Epithelial cell of proximal tubule (primary cell): ENCODE data around the gene LAMA1. TPM values are rescaled to one million over a fixed set of nuclear protein-coding genes. Genes with fewer than 3 reads are reported as not detected.

Experiments
- DNase-seq: peaks from one replicate; pipeline ENCODE4 v3.0.0-alpha.2; 2011; ENCODE audit warnings: low read depth
- H3K4me3 ChIP-seq: 2 replicates; pipeline ENCODE4 v1.5.1; 2011; ENCODE audit warnings: low read depth, mild to moderate bottlenecking, low read length
- total RNA-seq: library from RNA; depleted of rRNA; stranded (reverse); fragments of >200 nt; gene quantifications from 2 replicates; pipeline ENCODE4 v1.2.3, GENCODE V29; 2015
- TF ChIP-seq, protein P1 (sequence below): conservative IDR thresholded peaks from 2 replicates; pipeline ENCODE4 v1.5.1; 2012; ENCODE audit warnings: low read depth, mild to moderate bottlenecking, low read length

The LAMA1 gene
- total RNA-seq, 1 donor from 2014 or later: 23.2 TPM

- H3K4me3 ChIP-seq: no peak overlapping the region
- TF ChIP-seq, protein P1, sequence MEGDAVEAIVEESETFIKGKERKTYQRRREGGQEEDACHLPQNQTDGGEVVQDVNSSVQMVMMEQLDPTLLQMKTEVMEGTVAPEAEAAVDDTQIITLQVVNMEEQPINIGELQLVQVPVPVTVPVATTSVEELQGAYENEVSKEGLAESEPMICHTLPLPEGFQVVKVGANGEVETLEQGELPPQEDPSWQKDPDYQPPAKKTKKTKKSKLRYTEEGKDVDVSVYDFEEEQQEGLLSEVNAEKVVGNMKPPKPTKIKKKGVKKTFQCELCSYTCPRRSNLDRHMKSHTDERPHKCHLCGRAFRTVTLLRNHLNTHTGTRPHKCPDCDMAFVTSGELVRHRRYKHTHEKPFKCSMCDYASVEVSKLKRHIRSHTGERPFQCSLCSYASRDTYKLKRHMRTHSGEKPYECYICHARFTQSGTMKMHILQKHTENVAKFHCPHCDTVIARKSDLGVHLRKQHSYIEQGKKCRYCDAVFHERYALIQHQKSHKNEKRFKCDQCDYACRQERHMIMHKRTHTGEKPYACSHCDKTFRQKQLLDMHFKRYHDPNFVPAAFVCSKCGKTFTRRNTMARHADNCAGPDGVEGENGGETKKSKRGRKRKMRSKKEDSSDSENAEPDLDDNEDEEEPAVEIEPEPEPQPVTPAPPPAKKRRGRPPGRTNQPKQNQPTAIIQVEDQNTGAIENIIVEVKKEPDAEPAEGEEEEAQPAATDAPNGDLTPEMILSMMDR: no peak
- no peak for DNase-seq
Measured at GRCh38 chr18:6955304-6955703, 162.3 kb downstream of the LAMA1 start.

DNA sequence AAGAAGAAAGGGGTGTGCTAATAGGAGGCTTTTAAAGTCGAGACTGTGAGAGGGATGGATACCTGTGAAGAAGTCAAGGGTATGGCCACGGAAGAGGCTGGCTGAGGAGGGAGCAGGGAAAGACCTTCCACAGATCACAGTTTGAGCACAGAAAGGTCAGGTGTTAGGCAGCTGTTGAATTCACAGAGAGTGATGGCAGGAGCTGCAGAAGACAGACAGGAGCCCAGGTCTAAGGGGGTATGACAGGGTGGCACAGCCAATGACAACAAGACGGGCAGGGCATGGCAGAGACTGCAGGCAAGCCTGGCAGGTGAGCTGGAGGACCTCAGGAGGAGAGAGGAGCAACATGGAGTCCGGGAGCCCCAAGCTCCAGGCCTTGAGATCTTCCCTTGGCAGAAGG is 163.1 kb downstream of the LAMA1 start:
- TF ChIP-seq, protein P1: no peak
- no peak overlapping the region for H3K4me3 ChIP-seq
- no peak for DNase-seq

- no peak for DNase-seq
- H3K4me3 ChIP-seq: no peak overlapping the region
- TF ChIP-seq, protein P1: no peak
Measured at GRCh38 chr18:6951336-6952090, 166.1 kb downstream of the LAMA1 start.

- no peak overlapping the region for H3K4me3 ChIP-seq
- TF ChIP-seq, protein P1: no peak
- DNase-seq: no peak
Measured at GRCh38 chr18:6950641-6951040, 167.0 kb downstream of the LAMA1 start.

DNA sequence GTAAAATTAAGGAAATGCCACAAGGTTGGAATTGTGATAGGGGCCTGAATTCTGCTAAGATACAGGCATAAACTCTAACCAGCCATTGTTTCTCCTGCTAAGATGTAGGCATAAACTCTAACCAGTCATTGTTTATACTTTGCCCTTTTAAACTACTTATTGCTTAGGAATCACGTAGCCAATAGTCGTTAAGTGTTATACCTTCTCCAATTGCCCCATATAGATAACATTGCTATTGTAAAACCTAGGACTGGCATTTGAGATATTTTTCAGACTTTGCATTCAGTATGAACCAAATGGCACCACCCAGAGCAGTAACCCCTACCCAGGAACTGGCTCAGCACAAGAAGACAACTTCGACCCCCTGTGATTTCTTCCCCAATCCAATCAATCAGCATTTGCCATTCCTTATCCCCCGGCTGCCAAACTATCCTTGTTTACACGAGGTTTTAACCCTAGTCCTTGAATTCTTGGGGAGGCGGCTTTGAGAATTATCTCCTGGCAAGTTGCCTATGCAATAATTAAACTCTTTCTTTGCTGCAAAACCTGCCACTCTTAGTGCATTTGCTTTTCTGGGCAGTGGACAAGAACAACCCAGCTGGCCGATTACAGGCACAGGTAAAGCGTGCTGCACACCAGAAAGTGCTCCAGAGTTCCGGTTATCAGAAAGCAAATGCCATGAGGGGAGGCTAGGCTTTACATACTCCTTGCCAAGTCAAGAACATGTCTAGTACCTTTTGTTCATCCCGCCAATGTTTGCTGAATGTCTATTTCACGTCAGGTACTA is 167.6 kb downstream of the LAMA1 start:
- no peak for DNase-seq
- TF ChIP-seq, protein P1: no peak
- no peak overlapping the region for H3K4me3 ChIP-seq

GRCh38 chr18:6948281-6949055 is 169.1 kb downstream of the LAMA1 start:
- TF ChIP-seq, protein P1: no peak
- H3K4me3 ChIP-seq: no peak overlapping the region
- DNase-seq: no peak
